Renal cortex interstitium (tissue), 15 donors: Measurements from ENCODE around the gene GRK7. TPM values are rescaled to one million over a fixed set of nuclear protein-coding genes. Genes with fewer than 3 reads are reported as not detected.
A peak's percentile ranks its signal among the peaks of the same experiment; 100 is the strongest.

ENCODE experiments used
- DNase-seq, 11 donors: peaks; one replicate each; pipeline ENCODE4 v3.0.0-alpha.2; 2013; ENCODE audit warnings: low read depth in 9 of 11, low spot score in 4 of 11; ENCODE audit errors: extremely low read depth in 1 of 11
- long read RNA-seq, 16 experiments: transcript quantifications; one replicate each; lab custom pipeline, GENCODE V29; 2026
- polyA plus RNA-seq, 3 donors: library from polyadenylated mRNA; unstranded; fragments of 120-200 nt; gene quantifications; one replicate each; pipeline ENCODE4 v1.2.1, GENCODE V29; 2013; ENCODE audit not compliant: insufficient read length in 3 of 3

The GRK7 gene, protein sequence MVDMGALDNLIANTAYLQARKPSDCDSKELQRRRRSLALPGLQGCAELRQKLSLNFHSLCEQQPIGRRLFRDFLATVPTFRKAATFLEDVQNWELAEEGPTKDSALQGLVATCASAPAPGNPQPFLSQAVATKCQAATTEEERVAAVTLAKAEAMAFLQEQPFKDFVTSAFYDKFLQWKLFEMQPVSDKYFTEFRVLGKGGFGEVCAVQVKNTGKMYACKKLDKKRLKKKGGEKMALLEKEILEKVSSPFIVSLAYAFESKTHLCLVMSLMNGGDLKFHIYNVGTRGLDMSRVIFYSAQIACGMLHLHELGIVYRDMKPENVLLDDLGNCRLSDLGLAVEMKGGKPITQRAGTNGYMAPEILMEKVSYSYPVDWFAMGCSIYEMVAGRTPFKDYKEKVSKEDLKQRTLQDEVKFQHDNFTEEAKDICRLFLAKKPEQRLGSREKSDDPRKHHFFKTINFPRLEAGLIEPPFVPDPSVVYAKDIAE (N-terminal part only)
- polyA plus RNA-seq, result under 1 TPM in 2 of 3 donors, not detected in 1; 0.11 to 0.21 TPM
- long read RNA-seq, donor 1, result 0 reads
- long read RNA-seq, donor 2, result 0 reads
- long read RNA-seq, donor 3, result 0 reads
- long read RNA-seq, donor 4, result 0 reads
- long read RNA-seq, donor 5, result 0 reads
- long read RNA-seq, donor 6, result 0 reads
- long read RNA-seq, donor 7, result 0 reads
- long read RNA-seq, donor 8, result 0 reads
- long read RNA-seq, donor 9, result 0 reads
- long read RNA-seq, donor 10, result 0 reads
- long read RNA-seq, donor 11, result 0 reads
- long read RNA-seq, donor 12, result 0 reads
- long read RNA-seq, donor 13, result 0 reads
- long read RNA-seq, donor 14, result 0 reads
- long read RNA-seq, donor 15, result 0 reads
- long read RNA-seq, donor 16, result 0 reads

- DNase-seq, result no peak
Observed at GRCh38 chr3:141763088-141763750, at the start of gene GRK7. TSS of gene GRK7 (plus strand) at chr3:141763408. CDS start at chr3:141778285, 14,877 bp downstream.

- no peak for DNase-seq
Observed at GRCh38 chr3:141714671-141715070, 48.5 kb upstream of the GRK7 start.

DNA sequence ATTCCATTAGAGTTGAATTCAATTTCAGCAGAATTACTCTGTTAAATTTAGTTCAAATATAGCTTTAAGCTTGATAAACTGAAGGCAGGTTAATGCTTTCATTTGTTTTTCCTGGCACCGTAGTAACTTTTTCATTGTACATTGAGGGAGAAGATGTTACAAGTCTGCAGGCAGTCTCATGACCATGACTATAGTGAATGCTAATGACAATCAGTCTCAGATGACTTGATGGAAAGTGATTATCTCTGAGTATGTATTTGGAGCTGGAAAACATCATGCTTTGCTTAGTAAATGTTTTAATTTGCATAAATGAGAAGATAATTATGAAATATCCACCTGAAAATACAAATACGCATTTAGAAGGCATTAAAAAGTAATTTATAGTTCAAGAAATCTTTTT is 41.1 kb upstream of the GRK7 start:
- DNase-seq, result no peak

DNA sequence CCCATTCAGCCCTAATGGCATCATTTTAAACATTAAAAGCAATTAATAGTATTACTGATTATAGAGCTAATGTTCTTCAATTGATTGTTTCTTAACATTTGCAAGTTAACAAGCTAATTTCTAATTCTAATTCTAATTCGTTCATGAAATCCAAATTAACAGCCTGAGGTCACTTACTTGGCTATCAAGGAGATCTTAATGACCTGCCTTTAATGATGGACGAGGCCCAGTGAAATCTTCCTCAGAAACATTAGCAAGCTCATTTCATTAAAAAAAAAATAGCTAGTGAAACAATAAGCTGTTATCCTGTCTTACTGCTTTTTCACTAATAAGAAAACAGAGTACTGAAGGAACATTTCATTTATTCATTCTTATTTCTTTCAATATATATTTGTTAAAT is 40.6 kb upstream of the GRK7 start:
- DNase-seq, result no peak

DNA sequence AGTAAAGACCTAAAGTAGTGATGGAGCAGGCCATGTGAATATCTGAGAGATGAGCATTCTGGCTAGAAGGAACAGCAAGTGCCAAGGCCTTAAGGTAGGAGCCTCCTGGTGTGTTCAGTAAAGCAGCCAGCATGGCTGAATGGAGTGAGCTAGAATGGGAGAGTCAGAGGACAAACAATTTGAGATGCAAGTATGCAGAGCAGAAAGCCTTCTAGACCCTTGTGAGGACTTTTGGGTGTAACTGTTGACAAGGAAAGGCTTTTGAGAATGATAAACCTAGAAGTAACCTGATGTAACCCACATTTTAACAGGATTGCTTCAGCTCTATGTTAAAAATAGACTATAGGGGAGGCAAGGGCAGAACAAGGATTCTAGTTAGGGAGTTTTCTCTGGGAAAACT is 40.0 kb upstream of the GRK7 start:
- DNase-seq, result no peak

DNA sequence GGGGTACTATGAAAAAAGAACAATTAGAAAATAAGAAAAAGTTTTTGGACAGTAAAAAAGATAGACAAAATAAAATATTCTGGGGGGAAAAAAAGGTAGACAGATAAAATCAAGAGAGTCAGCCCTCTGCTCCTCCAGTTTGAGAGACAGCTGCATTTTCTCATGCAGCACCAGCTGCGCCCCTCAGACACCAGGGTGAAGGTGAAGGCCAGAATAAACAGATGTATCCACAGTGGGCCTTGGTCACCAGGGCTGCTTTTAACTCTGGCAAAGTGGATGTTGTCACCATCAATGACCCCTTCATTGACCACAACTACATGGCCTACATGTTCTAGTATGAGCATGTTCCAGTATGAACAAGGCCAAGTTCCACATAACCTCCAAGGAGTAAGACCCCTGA is 39.0 kb upstream of the GRK7 start:
- no peak for DNase-seq

DNA sequence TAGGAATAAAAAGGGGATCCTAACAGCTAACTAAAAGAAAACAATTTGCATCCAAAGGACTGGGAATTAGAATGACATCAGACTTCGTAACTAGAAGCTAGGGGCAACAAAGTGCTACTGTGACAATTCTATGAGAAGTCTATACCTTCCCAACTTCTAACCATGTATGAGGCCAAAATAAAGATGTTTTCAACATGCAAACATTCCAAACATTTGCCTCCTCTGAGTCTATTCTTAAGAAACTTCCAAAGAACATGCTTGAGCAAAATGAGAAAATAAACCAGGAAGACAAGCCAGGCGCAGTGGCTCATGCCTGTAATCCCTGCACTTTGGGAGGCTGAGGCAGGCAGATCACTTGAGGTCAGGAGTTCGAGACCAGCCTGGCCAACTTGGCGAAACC is 38.2 kb upstream of the GRK7 start:
- no peak for DNase-seq

- no peak for DNase-seq
Observed at GRCh38 chr3:141726483-141726882, 36.7 kb upstream of the GRK7 start.

DNA sequence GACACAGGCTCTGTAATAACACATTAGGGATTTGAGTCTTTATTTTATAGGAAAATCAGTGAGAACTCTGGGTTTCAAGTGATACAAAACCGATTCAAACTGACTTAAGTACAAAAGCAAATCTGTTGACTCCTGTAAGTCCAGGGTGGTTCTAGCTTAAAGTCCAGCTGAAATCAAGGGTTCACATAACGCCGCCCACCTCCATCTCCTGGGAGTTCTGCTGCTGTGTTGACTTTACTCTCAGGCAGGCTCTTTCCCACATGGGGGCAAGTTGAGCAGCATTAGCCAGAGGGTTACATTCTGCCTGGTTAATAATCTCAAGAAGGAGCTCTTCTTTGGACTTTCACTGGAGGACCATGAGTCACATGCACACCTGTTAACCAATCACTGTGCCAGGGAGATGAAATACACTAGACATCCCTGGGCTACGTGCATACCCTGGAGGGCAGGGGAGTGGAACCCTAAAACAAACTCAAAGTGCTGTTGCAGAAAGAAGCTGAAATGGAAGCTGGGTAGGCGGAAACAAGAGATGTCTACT is 34.8 kb upstream of the GRK7 start:
- no peak for DNase-seq

GRCh38 chr3:141729240-141729639 is 34.0 kb upstream of the GRK7 start:
- DNase-seq, result no peak

DNA sequence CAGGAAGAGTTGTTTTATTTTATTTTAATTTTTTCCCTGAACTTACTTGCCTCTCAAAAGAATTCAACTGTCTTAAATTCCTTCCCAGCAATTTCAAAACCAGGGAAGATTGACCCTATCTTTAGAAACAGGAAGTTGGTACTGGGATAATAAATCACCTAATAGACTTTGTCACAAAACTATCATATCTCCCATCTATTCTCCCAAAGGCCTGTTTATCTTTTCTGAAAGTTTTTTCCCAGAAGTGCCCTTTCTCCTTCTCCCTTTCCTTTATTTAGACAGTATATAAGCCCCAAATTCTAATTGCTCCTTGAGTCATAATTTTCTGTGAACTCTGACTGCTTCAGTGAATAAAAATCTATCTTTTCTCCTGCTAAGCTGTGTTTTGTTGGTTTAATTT is 28.0 kb upstream of the GRK7 start:
- no peak for DNase-seq

DNA sequence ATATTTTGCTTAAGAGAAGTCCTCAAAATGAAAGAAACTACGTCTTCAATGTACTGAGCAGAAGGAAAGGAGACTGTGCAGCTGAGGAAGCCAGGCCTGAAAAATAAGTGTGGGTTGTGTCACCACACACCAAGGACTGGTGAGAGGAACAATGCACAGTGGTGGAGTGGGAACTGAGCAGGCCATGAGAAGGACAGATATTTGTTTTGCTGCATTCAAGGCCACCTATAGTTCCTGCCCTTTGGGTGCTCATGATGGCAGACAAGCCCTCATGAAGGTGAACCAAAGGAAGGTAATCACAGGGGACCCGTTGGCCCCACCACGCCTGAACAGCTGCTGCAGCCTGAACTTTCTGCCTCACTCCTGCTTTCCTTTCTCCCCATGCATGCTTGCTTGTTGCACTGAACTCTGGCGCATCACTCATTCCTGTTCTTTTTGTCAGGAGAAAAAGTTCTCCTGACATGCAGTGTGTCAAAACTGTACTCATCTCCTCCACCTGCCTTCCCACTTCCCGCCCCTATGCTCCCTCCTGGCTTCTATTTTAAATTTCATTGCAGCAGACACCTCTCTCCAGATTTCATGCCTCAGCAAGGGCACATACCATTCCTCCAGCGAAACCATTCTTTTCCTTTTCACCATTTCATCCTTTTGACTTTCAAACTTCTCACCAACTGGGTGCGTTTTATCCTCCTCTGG is 27.3 kb upstream of the GRK7 start:
- DNase-seq, result no peak

DNA sequence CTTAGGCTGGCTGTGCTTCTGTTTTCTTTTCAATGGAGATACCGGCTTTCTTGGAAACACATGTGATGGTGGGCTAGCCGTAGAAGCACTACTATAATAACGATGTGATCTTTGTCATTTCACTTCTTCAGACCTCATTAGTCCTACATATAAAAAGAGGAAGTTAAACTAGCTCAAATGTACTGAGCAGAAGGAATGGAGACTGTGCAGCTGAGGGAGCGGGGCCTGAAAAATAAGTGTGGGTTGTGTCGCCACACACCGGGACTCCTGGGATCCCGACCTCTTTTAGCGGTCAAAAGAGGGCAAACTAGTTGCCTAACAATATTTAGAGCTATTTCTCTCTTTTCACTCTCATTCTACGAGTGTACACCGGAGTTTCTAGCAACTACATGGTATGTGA is 26.1 kb upstream of the GRK7 start:
- DNase-seq, result no peak

GRCh38 chr3:141737678-141738021 is 25.6 kb upstream of the GRK7 start:
- DNase-seq, result no peak

- peak; percentile 85 to 96 (median 92) for DNase-seq
Observed at GRCh38 chr3:141738022-141738890, 25.0 kb upstream of the GRK7 start, which contains the start of gene RNF7. TSS of gene RNF7 (plus strand) at chr3:141738298. CDS start at chr3:141738342, 44 bp downstream.

GRCh38 chr3:141738891-141739363 is 24.3 kb upstream of the GRK7 start:
- DNase-seq, result peak in 7 of 11 donors; percentile 17 to 47 (median 29)

- DNase-seq, result no peak
Observed at GRCh38 chr3:141739731-141740130, 23.5 kb upstream of the GRK7 start.

DNA sequence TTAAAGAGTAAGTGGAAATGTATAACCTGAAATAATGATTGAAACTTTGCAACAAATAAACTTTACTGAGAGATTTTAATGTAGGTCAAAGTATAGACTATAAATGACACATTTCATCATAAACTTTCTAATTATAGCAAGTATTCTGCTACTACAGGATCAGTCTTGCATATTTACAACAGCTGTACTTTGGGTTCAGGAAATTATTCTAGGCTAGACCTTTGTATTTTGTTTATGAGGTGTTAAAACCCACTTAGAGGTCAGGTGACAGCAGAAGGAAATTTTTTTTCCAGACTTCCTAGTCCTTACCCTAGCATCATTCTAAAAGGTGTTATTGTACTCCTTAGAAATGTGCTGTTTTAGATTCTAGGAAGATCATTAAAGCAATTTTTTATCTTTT is 22.9 kb upstream of the GRK7 start:
- no peak for DNase-seq
